DND-41 (cell line): Measurements from ENCODE around the gene ACSM3.

Experiments used
- EZH2 ChIP-seq: IDR thresholded peaks from 3 replicates; pipeline ENCODE4 v1.6.1; 2012; ENCODE audit warnings: borderline replicate concordance, low read depth, mild to moderate bottlenecking, moderate library complexity, low read length, inconsistent platforms; ENCODE audit not compliant: severe bottlenecking
- TF ChIP-seq, protein P1 (sequence below): IDR thresholded peaks from 2 replicates; pipeline ENCODE4 v1.5.1; 2012; ENCODE audit warnings: borderline replicate concordance, low read length, moderate library complexity, mild to moderate bottlenecking; ENCODE audit not compliant: poor library complexity, severe bottlenecking; ENCODE audit errors: extremely low read depth

DNA sequence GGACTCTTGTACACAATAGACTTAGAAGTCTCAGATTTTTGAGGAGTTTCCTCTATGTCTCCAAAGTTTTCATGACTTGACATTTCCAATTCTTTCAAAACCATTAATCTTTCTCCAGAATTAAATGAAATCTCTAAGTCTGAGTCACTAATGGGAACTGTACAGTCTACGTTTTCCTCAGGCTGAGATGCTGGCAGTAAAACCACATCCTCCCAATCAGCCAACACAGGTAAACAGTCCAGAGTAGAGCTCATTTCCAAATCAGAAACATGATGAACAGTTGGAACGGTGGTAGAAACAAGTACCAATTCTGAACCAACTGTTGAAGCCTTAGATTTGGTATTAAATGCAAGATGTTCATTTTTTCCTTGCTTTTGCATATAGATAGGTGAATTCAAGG, 34.5 kb downstream of the ACSM3 start:
- TF ChIP-seq, protein P1, sequence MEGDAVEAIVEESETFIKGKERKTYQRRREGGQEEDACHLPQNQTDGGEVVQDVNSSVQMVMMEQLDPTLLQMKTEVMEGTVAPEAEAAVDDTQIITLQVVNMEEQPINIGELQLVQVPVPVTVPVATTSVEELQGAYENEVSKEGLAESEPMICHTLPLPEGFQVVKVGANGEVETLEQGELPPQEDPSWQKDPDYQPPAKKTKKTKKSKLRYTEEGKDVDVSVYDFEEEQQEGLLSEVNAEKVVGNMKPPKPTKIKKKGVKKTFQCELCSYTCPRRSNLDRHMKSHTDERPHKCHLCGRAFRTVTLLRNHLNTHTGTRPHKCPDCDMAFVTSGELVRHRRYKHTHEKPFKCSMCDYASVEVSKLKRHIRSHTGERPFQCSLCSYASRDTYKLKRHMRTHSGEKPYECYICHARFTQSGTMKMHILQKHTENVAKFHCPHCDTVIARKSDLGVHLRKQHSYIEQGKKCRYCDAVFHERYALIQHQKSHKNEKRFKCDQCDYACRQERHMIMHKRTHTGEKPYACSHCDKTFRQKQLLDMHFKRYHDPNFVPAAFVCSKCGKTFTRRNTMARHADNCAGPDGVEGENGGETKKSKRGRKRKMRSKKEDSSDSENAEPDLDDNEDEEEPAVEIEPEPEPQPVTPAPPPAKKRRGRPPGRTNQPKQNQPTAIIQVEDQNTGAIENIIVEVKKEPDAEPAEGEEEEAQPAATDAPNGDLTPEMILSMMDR, result no peak
- TF ChIP-seq EZH2, result no peak
